HUES64 (cell line): ENCODE data around the gene IGLL5.

ENCODE experiments used
- H3K27ac ChIP-seq: 2 replicates; pipeline ENCODE4 v1.7.0; 2013; ENCODE audit warnings: low read depth, low read length, inconsistent platforms
- H3K27me3 ChIP-seq: 2 replicates; pipeline ENCODE4 v1.6.1; 2013; ENCODE audit warnings: mild to moderate bottlenecking, low read length; ENCODE audit not compliant: insufficient read depth
- H3K36me3 ChIP-seq: 2 replicates; pipeline ENCODE4 v1.6.1; 2013; ENCODE audit warnings: mild to moderate bottlenecking, low read length; ENCODE audit not compliant: insufficient read depth
- H3K4me1 ChIP-seq: 2 replicates; pipeline ENCODE4 v1.6.1; 2013; ENCODE audit warnings: mild to moderate bottlenecking, low read length, moderate library complexity; ENCODE audit not compliant: insufficient read depth
- H3K4me3 ChIP-seq: 2 replicates; pipeline ENCODE4 v1.5.1; 2013; ENCODE audit warnings: mild to moderate bottlenecking, low read length, moderate library complexity
- H3K9ac ChIP-seq: 2 replicates; pipeline ENCODE4 v1.6.1; 2013; ENCODE audit warnings: mild to moderate bottlenecking, low read depth, low read length
- H3K9me3 ChIP-seq: 2 replicates; pipeline ENCODE4 v1.6.1; 2013; ENCODE audit warnings: low read depth, low read length; ENCODE audit not compliant: insufficient read depth
- WGBS: fragments of 150-250, 120-280 bp; methylation state at CpG from one replicate; pipeline ENCODE4 v1.1.7; 2013; ENCODE audit warnings: missing lambda C conversion rate; 5-methylcytosine and 5-hydroxymethylcytosine counted together

Gene IGLL5

GRCh38 chr22:22913989-22914388 lies 26.4 kb downstream of the IGLL5 start:
- no peak overlapping the region for H3K9ac ChIP-seq
- H3K27me3 ChIP-seq: peaks cover 23% of the 10 kb centered on the region; the same call in 1 of the 2 replicates
- 86% methylated on average over 3 of the region's 5 CpGs for WGBS
- H3K4me3 ChIP-seq: no peak overlapping the region
- no peaks in the 10 kb centered on the region for H3K4me1 ChIP-seq
- H3K9me3 ChIP-seq: no peaks in the 10 kb centered on the region
- H3K27ac ChIP-seq: no peak overlapping the region
- no peaks in the 10 kb centered on the region for H3K36me3 ChIP-seq

- Histone ChIP-seq H3K27me3 (peaks cover 16% of the 10 kb centered on the region; the same call in 1 of the 2 replicates), H3K9ac (no peak overlapping the region), H3K4me3 (no peak overlapping the region), H3K9me3 (no peaks in the 10 kb centered on the region), H3K36me3 (no peaks in the 10 kb centered on the region), H3K4me1 (no peaks in the 10 kb centered on the region), H3K27ac (no peak overlapping the region)
- 93% methylated on average over 11 of the region's 11 CpGs for WGBS
Measured at GRCh38 chr22:22914726-22915669, 27.4 kb downstream of the IGLL5 start.

- H3K36me3 ChIP-seq: no peaks in the 10 kb centered on the region
- no peaks in the 10 kb centered on the region for H3K9me3 ChIP-seq
- H3K27ac ChIP-seq: no peak overlapping the region
- H3K4me1 ChIP-seq: no peaks in the 10 kb centered on the region
- WGBS: 91% methylated on average over 6 of the region's 6 CpGs
- no peak overlapping the region for H3K4me3 ChIP-seq
- no peak overlapping the region for H3K9ac ChIP-seq
- H3K27me3 ChIP-seq: peaks cover 15% of the 10 kb centered on the region; the same call in 1 of the 2 replicates
Measured at GRCh38 chr22:22915670-22916035, 28.0 kb downstream of the IGLL5 start.

- Histone ChIP-seq H3K4me3 (no peak overlapping the region), H3K9me3 (no peaks in the 10 kb centered on the region), H3K9ac (no peak overlapping the region), H3K4me1 (no peaks in the 10 kb centered on the region), H3K36me3 (no peaks in the 10 kb centered on the region), H3K27ac (no peak overlapping the region), H3K27me3 (peaks cover 15% of the 10 kb centered on the region; the same call in 1 of the 2 replicates)
- 83% methylated on average over 10 of the region's 10 CpGs for WGBS
Measured at GRCh38 chr22:22916215-22916951, 28.8 kb downstream of the IGLL5 start.

GRCh38 chr22:22916952-22917290 lies 29.3 kb downstream of the IGLL5 start:
- Histone ChIP-seq H3K9ac (no peak overlapping the region), H3K4me3 (no peak overlapping the region), H3K4me1 (no peaks in the 10 kb centered on the region), H3K9me3 (no peaks in the 10 kb centered on the region), H3K36me3 (no peaks in the 10 kb centered on the region), H3K27ac (no peak overlapping the region), H3K27me3 (peaks cover 10% of the 10 kb centered on the region; the same call in 1 of the 2 replicates)
- WGBS: 91% methylated on average over 3 of the region's 3 CpGs

GRCh38 chr22:22917377-22917776 lies 29.8 kb downstream of the IGLL5 start:
- Histone ChIP-seq H3K4me3 (no peak overlapping the region), H3K27me3 (peaks cover 12% of the 10 kb centered on the region; the same call in 1 of the 2 replicates), H3K9ac (no peak overlapping the region), H3K9me3 (no peaks in the 10 kb centered on the region), H3K36me3 (no peaks in the 10 kb centered on the region), H3K4me1 (no peaks in the 10 kb centered on the region), H3K27ac (no peak overlapping the region)
- 97% methylated on average over 4 of the region's 4 CpGs for WGBS

GRCh38 chr22:22918297-22918965 lies 30.8 kb downstream of the IGLL5 start:
- H3K27ac ChIP-seq: no peak overlapping the region
- H3K9me3 ChIP-seq: no peaks in the 10 kb centered on the region
- H3K9ac ChIP-seq: no peak overlapping the region
- H3K27me3 ChIP-seq: peaks cover 7% of the 10 kb centered on the region; the same call in 1 of the 2 replicates
- 81% methylated on average over 7 of the region's 7 CpGs for whole genome bisulfite sequencing
- H3K4me1 ChIP-seq: no peaks in the 10 kb centered on the region
- no peaks in the 10 kb centered on the region for H3K36me3 ChIP-seq
- no peak overlapping the region for H3K4me3 ChIP-seq

- Histone ChIP-seq H3K9ac (no peak overlapping the region), H3K36me3 (no peaks in the 10 kb centered on the region), H3K4me1 (no peaks in the 10 kb centered on the region), H3K4me3 (no peak overlapping the region), H3K27ac (no peak overlapping the region), H3K27me3 (peaks cover 2% of the 10 kb centered on the region; the same call in 1 of the 2 replicates), H3K9me3 (peaks cover 2% of the 10 kb centered on the region; the same call in 1 of the 2 replicates)
- 92% methylated on average over 7 of the region's 7 CpGs for WGBS
Measured at GRCh38 chr22:22919041-22919440, 31.4 kb downstream of the IGLL5 start.

GRCh38 chr22:22920104-22920654 lies 32.6 kb downstream of the IGLL5 start:
- Histone ChIP-seq H3K4me3 (no peak overlapping the region), H3K4me1 (no peaks in the 10 kb centered on the region), H3K27me3 (peaks cover 2% of the 10 kb centered on the region; the same call in 1 of the 2 replicates), H3K9me3 (peaks cover 2% of the 10 kb centered on the region; the same call in 1 of the 2 replicates), H3K9ac (no peak overlapping the region), H3K27ac (no peak overlapping the region), H3K36me3 (no peaks in the 10 kb centered on the region)
- WGBS: 92% methylated on average over 7 of the region's 7 CpGs

- WGBS: 91% methylated on average over 13 of the region's 13 CpGs
- no peak overlapping the region for H3K9ac ChIP-seq
Measured at GRCh38 chr22:22920910-22921550, 33.4 kb downstream of the IGLL5 start.

More at GRCh38 chr22:22920910-22921550, 33.4 kb downstream of the IGLL5 start:
- Histone ChIP-seq H3K4me1 (peaks cover 3% of the 10 kb centered on the region; the same call in 1 of the 2 replicates), H3K4me3 (no peak overlapping the region), H3K9me3 (peaks cover 2% of the 10 kb centered on the region; the same call in 1 of the 2 replicates), H3K27ac (no peak overlapping the region), H3K27me3 (peaks cover 5% of the 10 kb centered on the region; the same call in 1 of the 2 replicates), H3K36me3 (no peaks in the 10 kb centered on the region)
